Endothelial cell of hepatic sinusoid (primary cell): ENCODE data around the gene LAP3.

Experiments
- in situ Hi-C: cut with HindIII; loops from 2 replicates; pipeline ENCODE4 v1.10.0; 2017; ENCODE audit warnings: low sequenced_read_pairs

Gene LAP3

GRCh38 chr4:17614416-17615299, 37.7 kb downstream of the LAP3 start, which contains the start of gene MED28:
TSS of gene MED28 (plus strand) at chr4:17614641. CDS start at chr4:17614655, 14 bp downstream.
- in situ Hi-C loops: no loop called here

- in situ Hi-C loops: no loop called here
These were observed 39.3 kb downstream of the LAP3 start for GRCh38 chr4:17616283-17616682.

GRCh38 chr4:17618926-17619325, 41.9 kb downstream of the LAP3 start:
- in situ Hi-C loops: no loop called here

- in situ Hi-C loops: no loop called here
These were observed 42.6 kb downstream of the LAP3 start for GRCh38 chr4:17619416-17620105.

- in situ Hi-C loops: no loop called here
These were observed 46.5 kb downstream of the LAP3 start for GRCh38 chr4:17623451-17624001.

GRCh38 chr4:17624821-17625220, 47.8 kb downstream of the LAP3 start:
- in situ Hi-C loops: no loop called here

- in situ Hi-C loops: no loop called here
These were observed 53.2 kb downstream of the LAP3 start for GRCh38 chr4:17630228-17630627.

GRCh38 chr4:17633600-17633999, 56.6 kb downstream of the LAP3 start:
- in situ Hi-C loops: no loop called here

- in situ Hi-C loops: no loop called here
These were observed 58.1 kb downstream of the LAP3 start for GRCh38 chr4:17635056-17635455.

GRCh38 chr4:17636341-17636695, 59.3 kb downstream of the LAP3 start:
- in situ Hi-C loops: no loop called here

GRCh38 chr4:17636696-17637622, 60.0 kb downstream of the LAP3 start:
- in situ Hi-C loops: no loop called here

GRCh38 chr4:17639136-17639535, 62.1 kb downstream of the LAP3 start:
- in situ Hi-C loops: no loop called here

GRCh38 chr4:17642398-17642783, 65.4 kb downstream of the LAP3 start:
- in situ Hi-C loops: no loop called here

- in situ Hi-C loops: no loop called here
These were observed 69.7 kb downstream of the LAP3 start for GRCh38 chr4:17646693-17647092.

GRCh38 chr4:17647176-17647806, 70.3 kb downstream of the LAP3 start:
- in situ Hi-C loops: no loop called here

- in situ Hi-C loops: no loop called here
These were observed 70.9 kb downstream of the LAP3 start for GRCh38 chr4:17647927-17648326.

GRCh38 chr4:17650406-17650805, 73.4 kb downstream of the LAP3 start:
- in situ Hi-C loops: no loop called here

GRCh38 chr4:17654701-17655100, 77.7 kb downstream of the LAP3 start:
- in situ Hi-C loops: no loop called here

GRCh38 chr4:17657090-17657489, 80.1 kb downstream of the LAP3 start:
- in situ Hi-C loops: no loop called here
